Mucosa of descending colon (tissue), 3 donors: ENCODE data around the gene WDR35. TPM values are rescaled to one million over a fixed set of nuclear protein-coding genes. Genes with fewer than 3 reads are reported as not detected.

Experiments used
- ATAC-seq: fragments of 200-7000 bp; cut with Tn5 transposase; one replicate; pipeline ENCODE4 v1.9.1; 2020; ENCODE audit warnings: mild to moderate bottlenecking, moderate library complexity
- DNase-seq, 3 donors: peaks; one replicate each; pipeline ENCODE4 v3.0.0-alpha.2; 2020
- H3K36me3 ChIP-seq: fragments of 200-600 bp; one replicate; pipeline ENCODE4 v1.8.0; 2021; ENCODE audit warnings: low read depth, mild to moderate bottlenecking
- H3K4me1 ChIP-seq: fragments of 200-600 bp; one replicate; pipeline ENCODE4 v1.8.0; 2021; ENCODE audit warnings: low read depth, mild to moderate bottlenecking
- H3K4me3 ChIP-seq: fragments of 200-600 bp; one replicate; pipeline ENCODE4 v1.8.0; 2021; ENCODE audit warnings: mild to moderate bottlenecking
- H3K9me3 ChIP-seq: fragments of 200-600 bp; one replicate; pipeline ENCODE4 v1.8.0; 2021; ENCODE audit warnings: mild to moderate bottlenecking
- intact Hi-C, 2 donors: fragments of 100-400 bp; cut with DNase I in 1 of 2; cut with micrococcal nuclease in 1 of 2; formaldehyde crosslinking; loops; one replicate each; pipeline versions ENCODE4 v1.11.0 to v1.11.1; 2022; cut with DNase I, micrococcal nuclease
- total RNA-seq, 3 donors: library from RNA; stranded (reverse); fragmentation: NEBNext Ultra II Directional in 2 of 3; extraction: Animal tissue kit (Norgen Biotek cat#: 25700) in 2 of 3; gene quantifications; one replicate each; pipeline versions ENCODE4 v1.2.1 to v1.2.4, GENCODE V29; 2021 to 2023
- TF ChIP-seq, protein P1 (sequence below): fragments of 200-600 bp; IDR thresholded peaks from one replicate; pipeline ENCODE4 v1.8.0; 2022; ENCODE audit warnings: antibody characterized with exemption, mild to moderate bottlenecking
- donor health status: DM: no; HTN: no; CAD: no; lungs with moderate emphysema.
- donor health status: DM: no; HTN: no; CAD: no.
- donor health status: DM: no; HTN: yes; CAD: no.

Gene WDR35
- total RNA-seq, 3 donors from 2014 or later = 1.9 to 8.8 (median 2.7) TPM

DNA sequence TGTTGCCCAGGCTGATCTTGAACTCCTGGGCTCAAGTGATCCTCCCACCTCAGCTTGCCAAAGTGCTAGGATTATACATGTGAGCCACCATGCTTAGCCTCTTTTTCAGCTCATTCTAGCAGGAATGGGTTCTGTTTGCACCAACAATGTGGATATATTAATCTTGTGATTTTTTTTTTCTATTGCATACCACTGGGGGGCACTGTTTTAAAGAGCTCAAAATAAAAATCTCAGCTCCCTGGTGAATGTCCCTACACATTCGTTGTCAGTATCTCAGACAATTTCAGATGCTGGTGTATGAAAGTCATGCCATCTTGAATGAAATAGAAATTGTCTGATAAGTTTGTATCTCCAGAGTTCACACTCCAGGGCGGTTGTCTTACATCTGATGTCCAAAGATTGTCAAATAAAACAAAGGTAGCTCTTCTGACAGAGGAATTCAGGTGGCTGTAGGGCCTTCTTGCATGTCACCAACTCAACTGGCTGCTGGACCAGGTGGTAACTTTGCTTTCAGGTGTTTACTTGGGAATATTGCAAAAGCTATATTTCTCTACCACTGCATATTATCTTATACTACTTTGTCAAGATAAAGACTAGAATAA lies 25.7 kb upstream of the WDR35 start:
- DNase-seq (no peak), ATAC-seq (peak; percentile 59)
- intact Hi-C loops = loop anchor here in 1 of 2 donors (5.0 kb wide), 1 partner anchor 82 kb away; no protein-coding TSS in a partner anchor
- Histone ChIP-seq H3K4me3 (no peak overlapping the region), H3K9me3 (no peaks in the 10 kb centered on the region), H3K4me1 (peaks cover 9% of the 10 kb centered on the region), H3K36me3 (no peaks in the 10 kb centered on the region)
- TF ChIP-seq, protein P1, sequence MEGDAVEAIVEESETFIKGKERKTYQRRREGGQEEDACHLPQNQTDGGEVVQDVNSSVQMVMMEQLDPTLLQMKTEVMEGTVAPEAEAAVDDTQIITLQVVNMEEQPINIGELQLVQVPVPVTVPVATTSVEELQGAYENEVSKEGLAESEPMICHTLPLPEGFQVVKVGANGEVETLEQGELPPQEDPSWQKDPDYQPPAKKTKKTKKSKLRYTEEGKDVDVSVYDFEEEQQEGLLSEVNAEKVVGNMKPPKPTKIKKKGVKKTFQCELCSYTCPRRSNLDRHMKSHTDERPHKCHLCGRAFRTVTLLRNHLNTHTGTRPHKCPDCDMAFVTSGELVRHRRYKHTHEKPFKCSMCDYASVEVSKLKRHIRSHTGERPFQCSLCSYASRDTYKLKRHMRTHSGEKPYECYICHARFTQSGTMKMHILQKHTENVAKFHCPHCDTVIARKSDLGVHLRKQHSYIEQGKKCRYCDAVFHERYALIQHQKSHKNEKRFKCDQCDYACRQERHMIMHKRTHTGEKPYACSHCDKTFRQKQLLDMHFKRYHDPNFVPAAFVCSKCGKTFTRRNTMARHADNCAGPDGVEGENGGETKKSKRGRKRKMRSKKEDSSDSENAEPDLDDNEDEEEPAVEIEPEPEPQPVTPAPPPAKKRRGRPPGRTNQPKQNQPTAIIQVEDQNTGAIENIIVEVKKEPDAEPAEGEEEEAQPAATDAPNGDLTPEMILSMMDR = no peak

- peaks cover 9% of the 10 kb centered on the region for H3K4me1 ChIP-seq
- intact Hi-C loops = loop anchor here in 1 of 2 donors (5.0 kb wide), 2 partner anchors 94 to 359 kb away; no protein-coding TSS in a partner anchor
- no peak for DNase-seq
- H3K36me3 ChIP-seq = no peaks in the 10 kb centered on the region
- TF ChIP-seq, protein P1 = no peak
- no peak for ATAC-seq
- no peak overlapping the region for H3K4me3 ChIP-seq
- H3K9me3 ChIP-seq = no peaks in the 10 kb centered on the region
These were observed 23.4 kb upstream of the WDR35 start for GRCh38 chr2:20013126-20013849.

DNA sequence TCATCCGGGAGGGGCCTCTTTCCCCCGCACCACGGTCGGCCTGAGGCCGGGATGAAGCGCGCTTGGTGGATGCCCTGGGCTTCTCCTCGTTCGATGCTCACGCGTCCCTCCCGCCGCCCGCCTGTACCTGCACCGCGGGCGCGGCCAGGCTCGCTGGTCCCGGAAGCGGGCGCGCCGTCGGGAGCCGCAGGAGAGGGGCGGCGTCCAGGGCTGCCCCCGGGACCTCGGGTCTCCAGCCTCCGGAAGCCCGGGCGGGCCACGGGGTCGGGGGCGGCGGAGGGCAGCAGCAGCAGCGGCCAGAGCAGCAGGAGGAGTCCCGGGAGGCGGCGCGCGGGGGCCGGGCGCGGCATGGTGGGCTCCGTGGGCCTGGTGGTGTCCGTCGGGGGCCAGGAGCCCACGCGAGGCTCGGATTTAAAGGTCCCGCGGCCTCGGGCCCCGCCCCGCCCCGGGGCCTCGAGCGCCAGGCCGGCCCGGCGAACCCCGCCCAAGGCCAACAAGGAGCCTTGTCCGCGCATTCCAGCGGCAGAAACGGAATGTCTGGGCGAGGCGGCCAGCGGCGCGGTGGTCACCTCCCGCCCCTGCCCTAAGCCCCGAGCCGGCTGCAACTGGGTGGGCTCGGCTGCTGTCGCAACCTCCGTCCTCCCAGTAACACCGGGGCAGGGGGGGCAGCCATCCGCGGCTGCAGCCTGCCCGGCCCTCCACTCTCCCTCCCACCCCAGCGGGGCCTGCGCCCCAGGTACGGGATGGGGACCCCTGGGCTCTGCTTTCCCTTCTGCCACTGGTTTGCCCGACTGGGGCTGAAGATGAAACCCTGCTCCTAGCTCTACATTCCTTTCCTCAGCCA lies 22.6 kb upstream of the WDR35 start, which contains the start of gene MATN3:
Gene MATN3 (minus strand): TSS at position 387 of the 844 bp plus-strand sequence. CDS start 37 bp downstream, at position 350.
- ATAC-seq (peak; percentile 87), DNase-seq (peak; percentile 46 to 63 (median 60))
- intact Hi-C loops = loop anchor here in 1 of 2 donors (5.0 kb wide), 2 partner anchors 95 to 360 kb away; no protein-coding TSS in a partner anchor

DNA sequence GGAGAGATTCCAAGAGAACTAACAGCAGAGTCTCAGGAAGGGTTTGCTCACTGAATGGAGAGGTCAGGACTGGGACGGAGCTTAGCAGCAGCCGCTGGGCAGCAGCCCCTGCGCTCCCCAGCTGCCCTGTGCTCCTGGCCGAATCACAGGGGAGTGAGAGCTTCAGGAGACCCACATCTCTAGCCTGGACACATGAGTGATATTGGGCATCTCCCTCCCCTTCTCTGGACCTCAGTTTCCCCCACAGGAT lies 22.1 kb upstream of the WDR35 start:
- Histone ChIP-seq H3K4me3 (no peak overlapping the region), H3K9me3 (no peaks in the 10 kb centered on the region), H3K4me1 (peaks cover 9% of the 10 kb centered on the region), H3K36me3 (no peaks in the 10 kb centered on the region)
- ATAC-seq (peak; percentile 7), DNase-seq (no peak)
- intact Hi-C loops = loop anchor here in 1 of 2 donors (5.0 kb wide), 2 partner anchors 95 to 360 kb away; no protein-coding TSS in a partner anchor
- TF ChIP-seq, protein P1 = no peak

More for the DNA sequence above, 22.6 kb upstream of the WDR35 start, which contains the start of gene MATN3:
- H3K9me3 ChIP-seq = no peaks in the 10 kb centered on the region
- no peak within 1 kb of the TSS for H3K4me3 ChIP-seq
- peaks cover 9% of the 10 kb centered on the region for H3K4me1 ChIP-seq
- TF ChIP-seq, protein P1 = no peak
- no peaks in the 10 kb centered on the region for H3K36me3 ChIP-seq

DNA sequence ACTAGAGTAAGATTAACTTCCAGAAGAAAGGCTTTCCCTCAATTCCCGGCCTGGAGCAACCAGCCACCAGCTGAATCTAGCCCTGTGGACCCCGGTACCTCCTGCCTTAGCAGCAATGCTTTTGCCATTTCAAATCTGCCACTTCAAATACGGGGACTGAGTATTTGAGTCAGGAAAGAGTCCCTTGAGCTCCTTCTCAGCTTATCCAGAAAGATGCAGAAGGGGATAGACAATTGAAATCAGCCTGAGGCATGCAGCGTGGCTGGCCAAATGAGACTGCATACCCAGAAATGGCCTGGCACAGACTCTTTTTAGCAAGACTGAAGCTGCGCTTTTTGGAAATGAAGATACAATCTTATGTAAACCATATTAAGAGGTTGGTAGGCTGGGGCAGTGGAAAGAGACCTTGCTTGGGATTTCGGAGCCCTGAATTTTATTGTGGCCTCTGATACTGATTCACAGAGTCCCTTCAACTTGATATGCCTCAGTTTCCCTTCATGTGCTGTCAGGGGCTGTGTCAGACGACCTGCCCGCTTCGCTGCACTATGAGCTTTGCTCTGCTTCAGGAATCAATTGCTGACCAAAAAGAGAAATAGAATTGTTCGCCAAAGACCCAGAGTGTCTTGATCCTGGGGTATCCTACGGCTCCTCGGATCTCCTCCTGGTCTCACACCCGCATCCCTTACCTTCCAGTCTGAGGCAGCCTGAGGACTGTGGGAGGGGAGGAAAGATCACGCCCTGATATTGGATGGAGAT lies 21.5 kb upstream of the WDR35 start:
- Histone ChIP-seq H3K9me3 (no peaks in the 10 kb centered on the region), H3K36me3 (no peaks in the 10 kb centered on the region), H3K4me1 (peaks cover 9% of the 10 kb centered on the region), H3K4me3 (no peak overlapping the region)
- DNase-seq (no peak), ATAC-seq (no peak)
- TF ChIP-seq, protein P1 = no peak
- intact Hi-C loops = loop anchor here in 1 of 2 donors (5.0 kb wide), 2 partner anchors 96 to 361 kb away; no protein-coding TSS in a partner anchor
